Measurements from ENCODE around the gene KCNQ2. TPM values are rescaled to one million over a fixed set of nuclear protein-coding genes. Genes with fewer than 3 reads are reported as not detected.

The KCNQ2 gene
- total and polyA plus RNA-seq, 8 donors: 0.54 to 12.5 (median 1.5) TPM

DNA sequence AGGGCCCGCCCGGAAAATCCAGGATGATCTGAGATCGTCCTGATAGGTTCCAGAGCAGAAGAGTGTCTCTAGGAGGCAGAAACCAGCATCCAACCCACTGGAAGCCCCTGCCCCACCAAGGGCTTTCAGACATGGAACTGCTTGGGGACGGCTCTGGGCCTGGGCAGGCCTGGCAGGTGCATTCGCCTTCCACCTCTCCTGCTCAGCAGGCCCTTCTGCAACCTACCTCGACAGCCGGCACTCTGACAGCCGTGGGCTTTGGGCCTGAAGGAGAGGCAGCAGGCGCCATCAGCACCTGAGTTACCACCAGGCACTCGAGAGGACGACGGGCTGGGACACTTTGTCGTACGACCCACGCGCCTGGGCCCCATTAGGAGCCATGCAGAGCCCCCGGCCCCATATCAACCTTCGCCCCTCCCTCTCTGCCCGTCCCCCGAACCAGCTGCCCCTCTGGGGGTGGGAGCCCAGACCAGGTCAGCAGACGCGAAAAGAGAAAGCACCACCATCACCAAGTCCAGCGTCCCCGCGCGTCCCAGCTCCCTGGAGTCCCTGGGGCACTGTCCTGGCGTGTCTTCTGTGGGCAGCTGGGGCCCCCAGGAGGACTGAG lies 44.6 kb downstream of the KCNQ2 start:
- H3K36me3 ChIP-seq: no peaks in the 10 kb centered on the region
- H3K27me3 ChIP-seq: no peaks in the 10 kb centered on the region
- WGBS, 2 donors: 66 to 84% methylated on average over 21 to 27 of the region's 27 CpGs
- ATAC-seq (no peak), FAIRE-seq (no peak), DNase-seq (no peak)
- H3K9me3 ChIP-seq: no peaks in the 10 kb centered on the region
- H3K4me3 ChIP-seq: no peak overlapping the region
- TF ChIP-seq CTCF (IDR thresholded peaks at IDR 0.05): no peak
- intact Hi-C loops (cut with DNase I): no loop called here
- H3K27ac ChIP-seq: no peak overlapping the region
- H3K4me1 ChIP-seq: no peaks in the 10 kb centered on the region

- TF ChIP-seq CTCF (IDR thresholded peaks at IDR 0.05): no peak
- DNase-seq: no peak
- Histone ChIP-seq H3K27ac (no peak overlapping the region), H3K4me1 (no peaks in the 10 kb centered on the region), H3K27me3 (no peaks in the 10 kb centered on the region), H3K4me3 (no peak overlapping the region), H3K36me3 (no peaks in the 10 kb centered on the region), H3K9me3 (no peaks in the 10 kb centered on the region)
- ATAC-seq: no peak
- intact Hi-C loops (cut with DNase I): no loop called here
- no peak for FAIRE-seq
- 75 to 85% methylated on average over 16 of the region's 16 CpGs for WGBS, 2 donors
Measured at GRCh38 chr20:63427206-63427605, 45.2 kb downstream of the KCNQ2 start.

DNA sequence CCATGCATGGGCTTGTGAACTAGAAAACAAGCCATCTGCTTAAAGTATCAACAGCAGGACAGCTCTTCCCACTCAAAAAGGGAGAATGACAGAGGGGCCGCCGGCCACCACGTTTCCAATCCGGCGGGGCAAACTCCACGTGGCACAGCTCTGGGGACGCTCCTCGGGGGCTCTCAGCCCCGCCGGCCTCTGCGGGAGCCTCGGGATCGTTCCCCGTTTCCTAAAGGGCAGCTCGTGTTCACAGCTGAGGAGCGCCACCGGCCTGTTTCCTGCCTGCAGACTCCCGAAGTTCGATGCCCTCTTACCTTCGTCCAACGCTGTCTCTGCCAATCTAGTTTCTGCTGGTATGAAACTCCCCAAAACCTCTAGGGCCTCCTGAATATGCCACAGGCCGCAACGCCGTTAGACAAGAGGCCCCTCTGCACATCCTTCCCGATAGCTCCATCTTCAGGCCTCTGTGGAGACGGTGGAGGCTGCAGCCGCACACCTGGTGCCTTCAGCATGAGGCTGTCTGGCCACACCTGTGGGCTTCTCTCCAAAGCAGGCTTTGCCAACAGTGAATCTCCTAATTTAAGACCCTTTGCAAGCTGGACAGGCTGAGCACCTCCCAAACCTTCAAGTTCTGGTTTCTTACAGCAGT lies 46.5 kb downstream of the KCNQ2 start:
- Histone ChIP-seq H3K27me3 (no peaks in the 10 kb centered on the region), H3K9me3 (no peaks in the 10 kb centered on the region), H3K36me3 (no peaks in the 10 kb centered on the region), H3K4me3 (no peak overlapping the region), H3K27ac (no peak overlapping the region), H3K4me1 (no peaks in the 10 kb centered on the region)
- ATAC-seq: no peak
- no peak for DNase-seq
- intact Hi-C loops (cut with DNase I): no loop called here
- no peak for TF ChIP-seq CTCF (IDR thresholded peaks at IDR 0.05)
- FAIRE-seq: no peak
- 65 to 69% methylated on average over 27 of the region's 27 CpGs for WGBS, 2 donors

GRCh38 chr20:63424613-63425012 lies 47.8 kb downstream of the KCNQ2 start:
- H3K9me3 ChIP-seq: no peaks in the 10 kb centered on the region
- no peaks in the 10 kb centered on the region for H3K36me3 ChIP-seq
- H3K4me3 ChIP-seq: no peak overlapping the region
- FAIRE-seq (no peak), DNase-seq (no peak), ATAC-seq (no peak)
- no peaks in the 10 kb centered on the region for H3K27me3 ChIP-seq
- H3K4me1 ChIP-seq: no peaks in the 10 kb centered on the region
- no peak overlapping the region for H3K27ac ChIP-seq
- WGBS, 2 donors: 77 to 85% methylated on average over 25 of the region's 25 CpGs
- intact Hi-C loops (cut with DNase I): no loop called here
- no peak for TF ChIP-seq CTCF (IDR thresholded peaks at IDR 0.05)

- DNase-seq: no peak
Measured at GRCh38 chr20:63423751-63424150, 48.7 kb downstream of the KCNQ2 start.

More at GRCh38 chr20:63423751-63424150, 48.7 kb downstream of the KCNQ2 start:
- no peak overlapping the region for H3K27ac ChIP-seq
- no peaks in the 10 kb centered on the region for H3K36me3 ChIP-seq
- no peaks in the 10 kb centered on the region for H3K9me3 ChIP-seq
- TF ChIP-seq CTCF (IDR thresholded peaks at IDR 0.05): no peak
- FAIRE-seq (no peak), ATAC-seq (no peak)
- no peaks in the 10 kb centered on the region for H3K4me1 ChIP-seq
- H3K27me3 ChIP-seq: no peaks in the 10 kb centered on the region
- H3K4me3 ChIP-seq: no peak overlapping the region
- 35 to 41% methylated on average over 20 to 21 of the region's 21 CpGs for WGBS, 2 donors
- intact Hi-C loops (cut with DNase I): no loop called here
